Hematopoietic multipotent progenitor cell treated with erythropoietin and hydrocortisone succinate and interleukin-3 and kit ligand, for 8 days (in vitro differentiated cells): ENCODE results near the gene MAK.
"Not testable (repeated sequence)": the region's sequence is repeated elsewhere in the genome, so short reads cannot be mapped to it uniquely, and the experiment has no call there.

ENCODE experiments used
- DNase-seq: peaks from one replicate; pipeline ENCODE4 v3.0.0-alpha.2; 2015

The MAK gene

DNA sequence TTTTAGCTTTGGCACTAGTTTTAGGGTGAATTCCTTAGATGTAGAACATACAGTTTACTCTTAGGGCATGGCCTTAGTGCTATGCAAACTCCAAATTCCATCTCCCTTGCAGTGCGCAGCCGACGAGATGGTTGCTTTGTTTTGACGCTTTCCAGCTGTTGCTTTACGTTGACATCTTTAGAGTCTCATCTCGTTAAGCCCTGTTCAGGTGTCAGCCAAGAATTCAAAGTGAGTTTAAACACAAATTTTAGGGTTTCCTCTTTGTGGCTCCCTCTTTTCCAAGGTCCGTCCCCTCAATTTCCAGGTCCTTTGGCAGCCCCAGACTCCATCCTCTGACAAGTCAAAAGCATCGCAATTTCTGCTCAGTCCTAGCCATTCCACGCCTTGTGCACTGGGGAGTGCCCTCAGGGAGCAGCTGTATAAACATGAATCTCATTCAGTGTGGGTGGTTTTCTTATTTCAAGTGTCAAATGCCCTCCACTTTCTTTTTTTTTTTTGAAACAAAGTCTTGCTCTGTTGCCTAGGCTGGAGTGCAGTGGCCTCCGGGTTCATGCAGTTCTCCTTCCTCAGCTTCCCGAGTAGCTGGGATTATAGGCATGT lies 14.1 kb upstream of the MAK start:
- DNase-seq: no peak

DNA sequence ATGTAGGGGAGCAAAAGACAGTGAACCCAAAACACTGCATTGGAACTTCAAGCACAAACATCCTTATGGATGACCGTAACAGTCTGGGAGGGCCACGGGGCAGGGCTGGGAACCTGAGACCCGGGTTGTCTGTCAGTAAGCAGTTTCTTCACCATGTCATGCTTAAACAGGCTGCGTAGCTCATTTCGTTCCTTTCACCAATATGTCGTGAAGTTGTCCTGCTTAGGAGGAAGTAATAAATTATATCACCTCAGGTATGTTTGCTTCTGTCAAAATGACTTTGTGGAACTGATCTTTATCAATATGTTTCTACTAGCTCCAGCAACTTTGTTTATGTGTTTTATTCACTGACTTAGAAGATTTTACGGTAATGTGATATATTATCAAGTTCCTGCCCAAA lies 12.4 kb upstream of the MAK start:
- DNase-seq: no peak

DNA sequence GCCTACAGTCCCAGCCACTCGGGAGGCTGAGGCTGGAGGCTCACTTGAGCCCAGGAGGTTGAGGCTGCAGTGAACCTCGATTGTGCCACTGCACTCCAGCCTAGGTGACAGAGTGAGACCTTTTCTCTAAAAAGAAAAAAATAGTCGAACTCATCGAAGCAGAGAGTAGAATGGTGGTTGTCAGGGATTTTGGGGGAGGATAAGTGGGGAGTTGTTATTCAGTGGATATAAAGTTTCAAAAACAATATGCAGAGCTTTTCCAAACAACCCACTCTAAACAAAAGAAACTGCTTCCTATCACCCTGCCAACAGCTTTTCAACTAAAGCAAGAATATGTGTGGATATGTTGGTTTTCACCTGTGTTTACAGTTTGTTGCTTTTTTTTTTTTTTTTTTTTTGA lies 11.6 kb upstream of the MAK start:
- DNase-seq: no peak

DNA sequence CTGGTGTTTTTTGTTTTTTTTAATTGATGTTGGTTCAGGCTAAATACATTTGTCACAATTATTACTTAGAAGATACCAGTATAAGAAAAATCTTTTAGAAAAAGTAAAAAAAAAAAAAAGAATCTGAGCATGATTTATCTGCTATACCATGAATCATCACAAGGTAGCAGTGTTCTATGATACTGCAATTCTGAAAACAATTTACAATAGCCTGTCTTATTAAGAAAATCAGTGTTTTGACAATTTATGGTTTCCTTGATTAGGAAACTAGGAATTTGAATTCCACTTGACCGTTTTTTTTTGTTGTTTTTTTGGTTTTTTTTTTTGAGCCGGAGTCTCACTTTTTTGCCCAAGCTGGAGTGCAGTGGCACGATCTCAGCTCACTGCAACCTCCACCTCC lies 9.3 kb upstream of the MAK start:
- DNase-seq: no peak

DNA sequence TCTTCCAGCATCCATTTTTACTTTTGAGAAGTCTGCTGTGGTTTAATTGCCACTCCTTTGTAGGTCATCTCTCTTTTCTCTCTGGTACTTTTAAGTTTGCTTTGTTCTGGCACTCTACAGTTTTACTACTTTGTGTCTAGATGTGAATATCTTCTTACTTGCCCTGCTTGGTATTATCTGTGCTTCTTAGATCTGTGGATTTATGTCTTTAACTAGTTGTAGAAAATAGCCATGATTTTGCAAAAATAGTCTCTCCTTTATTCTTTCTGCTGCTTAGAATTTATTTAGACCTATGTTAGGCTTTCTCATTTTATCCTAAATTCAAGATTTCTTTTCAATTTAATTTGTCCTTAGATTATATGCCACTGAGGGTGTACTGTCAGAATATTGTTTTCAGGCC lies 5.2 kb upstream of the MAK start:
- no peak for DNase-seq

DNA sequence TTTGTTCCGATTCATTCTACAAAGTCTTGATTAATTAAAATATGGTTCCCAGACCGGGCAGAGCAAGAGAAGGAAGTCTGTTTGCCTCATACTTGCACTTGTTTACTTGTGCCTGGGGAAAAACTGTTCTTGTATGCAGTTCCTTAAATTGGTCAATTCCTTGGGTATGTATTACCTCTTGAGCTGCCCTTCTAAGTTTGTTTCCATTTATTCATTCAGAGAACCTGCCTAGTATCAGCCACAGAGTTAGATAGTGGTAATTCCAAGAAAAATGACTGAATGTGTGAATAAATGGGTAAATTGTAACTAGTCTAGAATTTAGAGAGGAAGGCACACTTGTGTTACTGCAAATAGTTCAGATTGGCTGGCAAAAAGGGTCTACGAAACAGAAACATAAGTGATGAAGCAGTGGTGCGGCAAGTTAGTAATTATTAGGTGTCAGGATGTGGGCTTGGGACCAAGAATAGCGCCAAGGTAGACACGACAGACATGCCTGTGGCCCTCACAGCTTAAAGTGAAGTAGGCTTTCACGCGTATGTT lies 525 bp upstream of the MAK start:
- DNase-seq: peak; percentile 62

DNA sequence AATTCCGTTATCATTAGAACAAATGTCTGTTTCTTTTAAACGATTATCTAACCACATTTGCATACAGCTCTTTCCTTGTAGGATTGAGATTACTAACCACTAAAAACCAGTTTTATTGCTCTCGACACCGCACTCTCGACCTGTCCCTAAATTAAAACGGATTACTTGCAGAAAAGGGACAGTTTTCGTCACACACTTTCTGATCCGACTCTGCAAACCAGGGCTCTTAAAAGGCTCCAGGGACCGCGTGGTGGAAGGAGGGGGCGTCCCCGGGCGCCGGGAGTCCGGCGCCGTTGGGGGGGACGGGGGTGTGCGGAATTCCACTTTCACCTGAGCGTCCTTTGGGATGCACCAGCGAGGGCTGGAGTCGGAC lies 731 bp downstream of the MAK start:
- DNase-seq: peak; percentile 66

DNA sequence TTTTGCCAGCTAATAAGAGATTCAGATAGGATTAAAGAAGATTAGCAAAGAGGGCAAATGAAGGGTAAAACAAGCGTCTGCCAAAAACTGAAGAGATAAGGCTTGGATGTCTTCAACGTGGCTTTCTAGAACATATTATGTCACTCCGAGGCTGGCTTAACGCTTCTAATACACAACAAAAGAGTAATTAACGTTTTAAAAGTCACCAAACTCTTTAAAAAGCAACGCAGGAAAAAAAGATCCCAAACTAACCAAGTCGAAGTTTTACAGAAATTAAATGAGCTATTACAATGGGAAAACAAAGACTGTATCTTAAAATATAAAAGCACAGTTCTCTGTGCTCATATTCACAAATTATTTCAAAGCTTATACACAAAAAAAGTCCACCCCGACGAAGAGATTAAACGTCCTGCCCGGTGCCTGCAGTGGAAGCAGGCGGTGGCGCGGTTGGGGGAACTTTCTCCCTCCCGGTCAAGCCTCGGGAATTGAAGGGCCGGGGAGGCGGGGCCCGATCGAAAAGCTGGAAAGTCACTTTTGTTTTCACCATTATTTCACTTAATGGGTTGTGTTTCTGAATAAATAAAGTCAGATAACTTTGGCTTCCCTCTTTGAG lies 1.2 kb downstream of the MAK start:
- DNase-seq: peak; percentile 66

DNA sequence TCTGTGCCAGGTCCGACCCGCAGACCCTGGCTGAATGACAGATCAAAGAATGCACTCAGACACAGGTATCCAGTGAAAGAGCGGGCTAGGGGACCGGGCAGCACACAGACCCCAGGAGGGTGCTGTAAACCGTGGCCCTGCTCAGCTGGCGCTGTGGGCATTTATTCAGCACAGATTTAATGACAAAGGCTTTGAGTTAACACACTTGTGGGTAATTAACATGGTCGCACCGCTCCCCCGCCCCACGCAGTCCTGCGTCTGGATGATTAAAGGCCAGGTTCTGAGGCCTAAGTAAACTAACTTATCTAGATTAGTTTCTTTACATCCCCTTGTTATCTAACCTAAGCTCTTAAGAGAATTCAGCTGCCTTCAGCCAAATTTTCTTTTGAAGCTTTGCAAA lies 3.5 kb downstream of the MAK start:
- no peak for DNase-seq

DNA sequence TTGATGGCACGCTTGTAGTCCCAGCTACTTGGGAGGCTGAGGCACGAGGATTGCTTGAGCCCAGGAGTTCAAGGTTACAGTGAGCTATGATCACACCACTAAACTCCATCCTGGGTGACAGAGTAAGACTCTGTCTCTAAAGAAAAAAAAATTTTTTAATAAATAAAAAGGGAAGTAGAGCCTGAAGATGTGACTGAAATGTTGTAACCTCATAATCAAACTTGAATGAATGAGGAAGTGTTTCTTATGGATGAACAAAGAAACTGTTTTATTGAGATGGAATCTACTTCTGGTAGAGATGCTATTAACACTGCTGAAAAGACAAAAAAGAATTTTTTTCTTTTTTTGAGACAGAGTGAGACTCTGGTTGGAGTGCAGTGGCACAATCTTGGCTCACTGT lies 6.7 kb downstream of the MAK start:
- DNase-seq: no peak

DNA sequence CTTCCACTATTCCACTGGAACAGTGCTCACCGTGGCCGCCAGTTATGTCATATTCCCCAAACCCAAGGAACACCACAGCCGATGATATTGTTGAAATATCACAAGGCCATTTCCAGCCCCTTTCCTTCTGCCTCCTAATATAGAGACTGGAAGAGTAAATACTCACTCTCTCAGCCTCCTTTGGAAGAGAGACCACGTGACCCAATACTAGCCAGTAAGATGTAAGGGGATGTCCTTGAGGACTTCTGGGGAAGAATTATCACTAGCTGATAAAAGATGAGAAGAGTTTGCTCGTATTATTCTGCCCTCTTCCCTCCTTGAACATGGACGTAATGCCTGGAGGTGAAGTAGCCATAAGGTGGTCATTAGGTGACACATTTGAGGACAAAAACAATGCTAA lies 13.5 kb downstream of the MAK start:
- DNase-seq: no peak

DNA sequence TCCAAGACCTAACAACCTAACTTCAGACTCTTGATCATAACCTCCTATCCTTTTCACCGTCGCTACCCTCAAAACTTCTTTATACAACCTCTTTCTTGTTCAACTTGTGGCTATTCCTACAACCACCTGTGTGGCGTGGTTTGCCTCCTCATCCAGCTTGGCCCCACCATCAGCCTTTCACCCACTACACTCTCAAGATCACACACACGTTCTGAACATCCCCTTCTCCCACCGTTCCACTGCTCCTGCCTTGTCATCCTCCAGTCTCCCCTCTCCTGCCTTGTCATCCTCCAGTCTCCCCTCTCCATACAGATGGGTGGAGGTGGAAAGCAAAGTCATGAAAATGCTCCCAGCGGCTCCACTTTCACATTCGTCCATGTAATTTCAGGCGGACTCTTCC lies 14.0 kb downstream of the MAK start:
- no peak for DNase-seq

DNA sequence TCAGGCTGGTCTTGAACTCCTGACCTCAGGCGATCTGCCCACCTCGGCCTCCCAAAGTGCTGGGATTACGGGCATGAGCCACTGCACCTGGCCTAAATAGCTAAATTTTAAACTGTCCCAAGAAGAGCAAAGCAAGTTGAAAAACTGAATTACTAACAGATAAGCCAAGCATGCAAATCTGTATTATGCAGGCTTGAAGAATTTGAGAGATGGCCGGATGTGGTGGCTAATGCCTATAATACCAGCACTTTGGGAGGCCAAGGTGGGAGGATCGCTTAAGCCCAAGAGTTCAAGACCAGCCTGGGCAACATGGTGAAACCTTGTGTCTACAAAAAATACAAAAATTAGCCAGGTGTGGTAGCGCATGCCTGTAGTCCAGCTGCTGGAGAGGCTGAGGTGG lies 24.2 kb downstream of the MAK start:
- DNase-seq: not testable (repeated sequence)

DNA sequence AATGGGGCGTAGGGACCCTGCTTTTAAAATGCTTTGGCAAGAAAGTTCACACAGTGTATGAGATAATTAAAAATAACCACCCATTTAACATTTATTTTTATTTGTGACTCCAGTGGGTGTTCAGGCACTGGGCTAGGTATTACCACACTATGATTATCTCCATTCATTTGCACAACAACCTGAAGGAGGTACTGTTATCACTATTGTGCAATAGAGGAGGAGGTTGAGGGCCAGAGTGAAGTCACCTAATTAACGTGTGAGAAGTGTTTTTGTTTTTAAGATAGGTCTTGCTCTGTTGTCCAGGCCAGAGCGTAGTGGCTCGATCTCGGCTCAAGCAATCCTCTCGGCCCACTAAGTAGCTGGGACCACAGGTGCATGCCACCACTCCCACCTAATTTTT lies 29.2 kb downstream of the MAK start:
- DNase-seq: peak; percentile 55

DNA sequence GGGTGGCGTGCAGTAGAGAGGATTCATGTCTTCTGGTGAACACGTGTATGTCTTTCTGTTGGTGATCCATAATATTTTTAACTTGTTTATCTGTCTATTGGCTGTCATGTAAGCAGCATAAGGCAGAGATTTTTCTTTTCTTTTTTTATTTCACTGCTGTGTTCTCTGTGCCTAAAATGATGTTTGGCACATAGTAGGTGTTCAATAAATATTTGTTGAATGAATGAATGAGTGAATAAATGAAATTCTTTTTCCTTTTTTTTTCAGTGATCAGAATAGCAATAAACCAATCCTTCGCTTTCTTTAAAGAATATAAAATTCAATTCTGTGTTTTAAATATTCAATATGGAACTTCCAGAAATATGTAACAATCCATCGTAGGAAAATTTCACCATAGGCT lies 30.0 kb downstream of the MAK start:
- DNase-seq: no peak

DNA sequence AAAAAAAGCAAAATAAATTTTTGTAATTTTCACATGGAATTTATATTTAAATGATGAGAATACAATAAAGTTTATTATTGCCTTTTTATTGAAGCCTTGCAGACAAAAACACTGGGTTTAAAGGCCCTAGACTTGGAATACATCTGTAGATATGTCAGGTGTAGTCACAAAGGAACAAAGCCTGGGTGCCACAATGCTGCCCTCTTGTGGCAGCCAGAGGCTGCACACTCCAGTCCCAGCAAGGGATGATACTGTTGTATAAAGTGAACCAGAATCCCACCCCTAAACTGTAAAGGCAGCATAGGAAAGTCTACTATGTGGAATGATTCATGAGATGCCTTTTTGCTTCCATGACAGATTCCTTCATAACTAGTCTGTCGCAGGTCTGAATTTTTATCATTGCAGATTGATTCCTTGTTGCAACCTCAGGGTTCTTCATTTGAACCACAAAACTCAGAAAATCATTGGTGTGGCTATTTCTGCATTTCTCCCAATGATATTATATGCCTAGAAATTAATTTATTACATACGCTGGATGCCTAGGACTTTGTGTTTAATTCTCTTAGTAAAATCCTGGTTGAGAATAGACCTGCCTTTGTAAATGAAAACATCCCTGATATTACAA lies 37.0 kb downstream of the MAK start:
- peak; percentile 80 for DNase-seq

DNA sequence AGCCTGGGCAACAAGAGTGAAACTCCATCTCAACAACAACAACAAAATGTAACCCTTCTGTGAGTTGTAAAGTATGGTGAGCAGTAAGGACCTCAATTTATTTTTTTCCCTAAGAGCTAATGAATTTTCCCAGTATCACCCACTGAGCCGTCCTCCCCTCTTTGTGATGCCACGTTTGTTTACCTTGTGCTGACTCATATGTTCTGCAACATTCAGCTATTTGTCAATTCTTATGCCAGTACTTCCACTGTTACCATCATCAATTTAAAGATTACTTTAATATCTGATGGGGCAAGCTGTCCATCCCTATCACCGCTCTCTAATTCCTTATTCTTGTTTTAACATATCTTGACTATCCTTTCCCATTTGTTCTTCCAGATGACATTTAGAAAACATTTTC lies 37.5 kb downstream of the MAK start:
- DNase-seq: no peak

DNA sequence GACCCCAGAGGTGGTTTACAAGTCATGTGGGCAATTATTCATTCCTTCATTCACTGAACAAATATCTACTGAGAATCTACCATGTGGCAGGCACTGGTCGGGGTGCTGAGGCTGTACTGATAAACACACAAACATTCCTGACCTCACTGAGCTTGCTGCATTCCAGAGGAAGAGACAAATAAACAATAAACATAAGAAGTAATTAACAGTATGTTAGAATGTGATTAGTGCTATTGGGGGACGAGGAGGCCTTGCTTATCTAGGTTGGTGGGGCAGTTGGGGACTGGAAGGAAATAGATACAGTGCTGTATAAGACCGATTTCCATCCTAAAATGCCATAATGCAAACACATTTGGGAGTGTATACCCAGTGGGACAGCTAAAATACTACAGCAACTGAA lies 44.1 kb downstream of the MAK start:
- peak; percentile 91 for DNase-seq

DNA sequence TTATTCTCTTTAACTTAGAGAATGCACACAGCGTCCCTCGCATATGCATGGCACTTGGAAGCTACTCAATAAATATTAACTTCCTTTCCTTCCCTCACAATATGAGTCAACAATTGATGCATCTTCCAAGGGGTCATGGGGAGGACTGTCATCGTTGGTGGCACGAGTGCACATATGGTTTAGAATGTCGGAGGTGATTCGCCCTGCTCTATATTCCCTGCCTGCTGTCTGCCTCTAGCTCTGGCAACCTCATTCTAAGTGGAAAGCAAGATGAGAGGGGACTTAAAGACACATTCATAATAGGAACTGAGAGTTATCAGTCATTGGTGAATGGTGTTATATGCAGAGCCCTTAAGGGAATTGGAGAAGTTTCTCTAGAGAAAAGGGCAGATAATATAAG lies 44.6 kb downstream of the MAK start:
- DNase-seq: no peak

DNA sequence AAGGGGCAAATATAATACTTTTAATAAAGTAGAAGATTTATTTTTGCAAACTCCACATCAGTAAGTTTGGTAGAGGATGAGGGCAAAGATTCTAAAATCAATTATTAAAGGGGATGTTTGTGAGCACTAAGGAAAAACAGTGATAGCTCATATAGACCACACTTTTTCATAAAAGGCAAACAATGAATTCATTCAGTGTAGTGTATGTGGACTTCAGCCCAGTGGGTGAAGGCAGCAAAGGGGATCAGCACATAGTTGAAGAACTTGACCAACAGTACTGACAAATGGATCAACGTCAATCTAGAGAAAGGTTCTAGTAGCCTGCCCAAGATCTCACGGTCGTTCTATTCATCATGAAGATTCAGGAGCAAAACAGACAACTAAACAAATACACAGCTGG lies 45.3 kb downstream of the MAK start:
- no peak for DNase-seq

DNA sequence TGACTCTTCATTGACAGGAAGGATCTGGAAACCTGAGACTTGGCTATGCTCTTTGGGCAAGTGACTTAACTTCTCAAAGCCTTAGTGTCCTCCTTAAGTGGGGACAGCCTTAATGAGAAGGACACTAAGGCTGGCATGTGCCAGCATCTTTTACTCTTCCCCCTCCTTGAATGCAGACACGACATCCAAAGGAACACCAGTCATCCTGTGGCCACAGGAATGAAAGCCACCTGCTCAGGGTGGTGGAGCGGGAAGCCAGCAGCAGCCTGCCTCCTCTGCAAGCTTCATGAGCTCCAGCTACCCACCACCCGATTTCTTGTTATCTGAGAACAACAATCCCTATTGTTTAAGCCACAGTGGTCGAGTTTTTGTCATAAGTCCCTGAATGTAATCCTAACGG lies 46.2 kb downstream of the MAK start:
- DNase-seq: no peak

DNA sequence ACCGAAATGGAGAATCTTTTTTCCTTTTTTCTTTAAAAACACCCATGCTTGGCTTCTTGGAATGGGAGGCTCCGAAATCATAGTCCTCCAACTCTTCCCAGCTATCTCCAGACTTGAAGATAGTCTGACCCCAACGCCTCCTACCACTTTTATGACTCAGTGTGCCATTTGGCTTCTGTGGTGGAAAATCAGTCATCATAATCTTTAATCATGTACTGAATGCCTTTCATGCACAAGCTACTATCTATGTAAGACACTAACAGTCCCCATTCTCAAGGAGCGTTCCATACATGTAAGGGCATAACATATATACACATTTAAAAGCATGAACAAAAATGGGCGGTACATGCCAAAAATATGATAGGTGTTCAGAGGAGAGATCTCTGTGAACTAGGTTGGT lies 46.7 kb downstream of the MAK start:
- peak; percentile 56 for DNase-seq

DNA sequence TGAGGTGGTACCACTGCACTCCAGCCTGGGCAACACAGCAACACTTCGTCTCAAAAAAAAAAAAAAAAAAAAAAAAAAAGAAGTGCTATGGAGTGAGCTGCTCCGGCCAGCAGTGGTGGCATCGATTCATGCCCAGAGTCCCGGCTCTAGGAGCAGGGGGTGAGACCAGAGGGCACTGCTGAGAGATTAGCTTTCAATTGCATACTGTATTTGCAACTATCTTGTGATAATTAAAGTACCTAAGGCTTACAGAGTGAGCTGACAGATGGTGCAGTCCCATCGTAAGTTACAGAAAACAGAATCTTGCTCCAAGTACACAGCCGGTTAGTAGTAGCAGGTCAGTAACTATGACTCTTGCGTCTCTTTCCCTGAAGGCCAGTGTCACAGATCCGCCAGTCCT lies 59.3 kb downstream of the MAK start:
- DNase-seq: no peak

DNA sequence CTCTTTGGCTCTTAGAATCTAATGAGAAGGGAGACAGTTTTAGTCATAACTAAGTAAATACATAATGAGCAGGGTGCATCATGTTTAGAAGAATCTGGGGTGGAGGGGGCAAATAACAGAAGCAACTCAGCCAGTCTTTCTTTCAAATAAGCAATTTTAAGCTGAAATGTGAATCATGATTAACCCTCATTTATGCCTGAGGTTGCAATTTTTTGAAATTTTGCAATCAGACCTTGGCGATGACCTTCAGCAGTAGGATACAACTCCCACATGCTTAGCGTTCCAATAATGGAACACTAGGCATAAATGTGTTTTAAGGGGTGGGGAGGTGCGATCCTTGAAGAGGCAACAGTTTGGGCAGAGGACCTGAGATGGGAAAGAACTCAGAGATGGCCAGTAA lies 60.1 kb downstream of the MAK start:
- DNase-seq: no peak

DNA sequence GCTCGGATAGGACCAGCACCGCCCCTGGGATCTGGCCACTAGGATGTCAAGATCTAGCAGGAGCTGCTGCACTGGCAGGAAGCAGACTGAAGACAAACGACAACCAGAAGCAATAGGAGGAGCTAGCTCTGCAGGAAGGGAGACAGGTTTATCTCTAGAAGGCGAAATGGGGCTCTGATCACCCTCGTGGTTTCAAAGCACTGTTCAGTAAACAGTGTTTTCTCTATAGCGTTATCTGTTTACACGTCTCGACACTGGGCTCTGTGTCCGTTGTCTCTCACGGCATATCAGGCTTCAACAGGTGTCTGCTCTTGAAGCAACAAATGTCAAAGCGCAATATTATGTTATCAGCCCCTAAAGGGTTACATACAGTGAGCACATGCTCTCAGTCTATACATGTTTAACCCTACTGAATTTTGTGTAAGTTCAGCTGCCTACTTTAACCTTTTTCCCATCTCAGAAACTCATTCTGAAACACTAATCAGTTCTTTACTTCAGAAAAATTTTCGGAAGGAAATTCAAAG lies 66.9 kb downstream of the MAK start:
- DNase-seq: peak; percentile 97
